RWPE1 (cell line): ENCODE results near the gene AHCTF1.

ENCODE experiments used
- CTCF ChIA-PET: fragments of 350-600 bp; sonication (Branson Sonifier 250); formaldehyde crosslinking; extraction: SDS; loops from one replicate; lab custom pipeline; 2021; lab: Yijun Ruan, JAX
- POLR2A ChIA-PET: fragments of 400-600 bp; formaldehyde crosslinking; extraction: SDS; loops from one replicate; lab custom pipeline; 2020; ENCODE audit warnings: antibody characterized with exemption; ENCODE audit not compliant: low non-redundant PET; lab: Yijun Ruan, JAX
- DNase-seq: peaks from one replicate; pipeline ENCODE4 v3.0.0; 2012; ENCODE audit warnings: low spot score
- H3K27ac ChIP-seq: fragments of 450-650 bp; 2 replicates; pipeline ENCODE4 v1.5.1; 2017
- TF ChIP-seq, protein P1 (sequence below): fragments of 450-650 bp; conservative IDR thresholded peaks from 2 replicates; pipeline ENCODE4 v1.5.1; 2017; ENCODE audit warnings: low read depth, mild to moderate bottlenecking

Gene AHCTF1, protein sequence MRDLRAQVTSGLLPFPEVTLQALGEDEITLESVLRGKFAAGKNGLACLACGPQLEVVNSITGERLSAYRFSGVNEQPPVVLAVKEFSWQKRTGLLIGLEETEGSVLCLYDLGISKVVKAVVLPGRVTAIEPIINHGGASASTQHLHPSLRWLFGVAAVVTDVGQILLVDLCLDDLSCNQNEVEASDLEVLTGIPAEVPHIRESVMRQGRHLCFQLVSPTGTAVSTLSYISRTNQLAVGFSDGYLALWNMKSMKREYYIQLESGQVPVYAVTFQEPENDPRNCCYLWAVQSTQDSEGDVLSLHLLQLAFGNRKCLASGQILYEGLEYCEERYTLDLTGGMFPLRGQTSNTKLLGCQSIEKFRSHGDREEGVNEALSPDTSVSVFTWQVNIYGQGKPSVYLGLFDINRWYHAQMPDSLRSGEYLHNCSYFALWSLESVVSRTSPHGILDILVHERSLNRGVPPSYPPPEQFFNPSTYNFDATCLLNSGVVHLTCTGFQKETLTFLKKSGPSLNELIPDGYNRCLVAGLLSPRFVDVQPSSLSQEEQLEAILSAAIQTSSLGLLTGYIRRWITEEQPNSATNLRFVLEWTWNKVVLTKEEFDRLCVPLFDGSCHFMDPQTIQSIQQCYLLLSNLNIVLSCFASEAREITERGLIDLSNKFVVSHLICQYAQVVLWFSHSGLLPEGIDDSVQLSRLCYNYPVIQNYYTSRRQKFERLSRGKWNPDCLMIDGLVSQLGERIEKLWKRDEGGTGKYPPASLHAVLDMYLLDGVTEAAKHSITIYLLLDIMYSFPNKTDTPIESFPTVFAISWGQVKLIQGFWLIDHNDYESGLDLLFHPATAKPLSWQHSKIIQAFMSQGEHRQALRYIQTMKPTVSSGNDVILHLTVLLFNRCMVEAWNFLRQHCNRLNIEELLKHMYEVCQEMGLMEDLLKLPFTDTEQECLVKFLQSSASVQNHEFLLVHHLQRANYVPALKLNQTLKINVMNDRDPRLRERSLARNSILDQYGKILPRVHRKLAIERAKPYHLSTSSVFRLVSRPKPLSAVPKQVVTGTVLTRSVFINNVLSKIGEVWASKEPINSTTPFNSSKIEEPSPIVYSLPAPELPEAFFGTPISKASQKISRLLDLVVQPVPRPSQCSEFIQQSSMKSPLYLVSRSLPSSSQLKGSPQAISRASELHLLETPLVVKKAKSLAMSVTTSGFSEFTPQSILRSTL (N-terminal part only)

DNA sequence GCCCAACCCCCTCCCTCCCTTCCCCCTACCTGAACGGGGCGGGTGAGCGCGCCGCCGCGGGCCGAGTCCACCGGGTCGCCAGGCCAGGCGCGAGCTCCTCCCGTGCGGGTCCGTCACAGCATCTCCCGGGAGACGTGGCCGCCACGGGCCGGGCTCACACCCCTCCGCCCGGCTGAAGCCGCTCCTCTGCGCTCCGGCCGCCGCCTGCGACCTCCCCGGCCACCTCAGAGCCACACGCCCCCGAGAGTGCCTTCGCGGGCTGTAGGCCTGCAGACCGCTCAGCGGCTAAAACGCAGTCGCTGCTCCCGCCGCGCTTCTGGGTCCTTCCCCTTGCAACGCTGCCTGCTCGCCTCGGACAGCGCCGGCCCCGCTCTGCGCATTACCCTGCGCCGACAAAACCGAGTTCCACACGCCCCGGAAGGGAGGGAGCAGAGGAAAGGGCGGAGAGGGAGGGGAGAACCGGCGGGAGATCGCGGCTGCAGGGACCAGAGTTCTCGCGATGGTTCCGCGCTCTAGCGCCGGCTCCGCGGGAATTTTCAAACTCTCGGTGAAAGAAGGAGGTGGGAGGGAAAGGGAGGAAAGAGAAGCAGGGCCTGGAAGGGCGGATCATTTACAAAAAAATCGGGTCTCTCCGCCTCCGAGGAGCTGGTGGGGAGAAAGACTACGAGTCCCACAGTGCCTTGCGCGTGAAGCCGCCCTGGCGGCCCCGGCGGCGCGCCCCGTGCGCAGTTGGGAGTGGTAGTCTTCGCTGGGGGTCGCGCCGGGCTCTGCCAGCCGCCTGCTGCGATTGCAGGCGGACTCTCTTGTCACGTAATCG, at the start of gene AHCTF1:
Gene AHCTF1 (minus strand): TSS at position 400 of the 817 bp plus-strand sequence. CDS start 13,578 bp downstream, outside the sequence.
- ChIA-PET CTCF (no interaction called here), POLR2A (no interaction called here)
- TF ChIP-seq, protein P1, sequence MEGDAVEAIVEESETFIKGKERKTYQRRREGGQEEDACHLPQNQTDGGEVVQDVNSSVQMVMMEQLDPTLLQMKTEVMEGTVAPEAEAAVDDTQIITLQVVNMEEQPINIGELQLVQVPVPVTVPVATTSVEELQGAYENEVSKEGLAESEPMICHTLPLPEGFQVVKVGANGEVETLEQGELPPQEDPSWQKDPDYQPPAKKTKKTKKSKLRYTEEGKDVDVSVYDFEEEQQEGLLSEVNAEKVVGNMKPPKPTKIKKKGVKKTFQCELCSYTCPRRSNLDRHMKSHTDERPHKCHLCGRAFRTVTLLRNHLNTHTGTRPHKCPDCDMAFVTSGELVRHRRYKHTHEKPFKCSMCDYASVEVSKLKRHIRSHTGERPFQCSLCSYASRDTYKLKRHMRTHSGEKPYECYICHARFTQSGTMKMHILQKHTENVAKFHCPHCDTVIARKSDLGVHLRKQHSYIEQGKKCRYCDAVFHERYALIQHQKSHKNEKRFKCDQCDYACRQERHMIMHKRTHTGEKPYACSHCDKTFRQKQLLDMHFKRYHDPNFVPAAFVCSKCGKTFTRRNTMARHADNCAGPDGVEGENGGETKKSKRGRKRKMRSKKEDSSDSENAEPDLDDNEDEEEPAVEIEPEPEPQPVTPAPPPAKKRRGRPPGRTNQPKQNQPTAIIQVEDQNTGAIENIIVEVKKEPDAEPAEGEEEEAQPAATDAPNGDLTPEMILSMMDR, result no peak
- DNase-seq, result peak; percentile 94
- H3K27ac ChIP-seq, result peak within 1 kb of the TSS; percentile 98

DNA sequence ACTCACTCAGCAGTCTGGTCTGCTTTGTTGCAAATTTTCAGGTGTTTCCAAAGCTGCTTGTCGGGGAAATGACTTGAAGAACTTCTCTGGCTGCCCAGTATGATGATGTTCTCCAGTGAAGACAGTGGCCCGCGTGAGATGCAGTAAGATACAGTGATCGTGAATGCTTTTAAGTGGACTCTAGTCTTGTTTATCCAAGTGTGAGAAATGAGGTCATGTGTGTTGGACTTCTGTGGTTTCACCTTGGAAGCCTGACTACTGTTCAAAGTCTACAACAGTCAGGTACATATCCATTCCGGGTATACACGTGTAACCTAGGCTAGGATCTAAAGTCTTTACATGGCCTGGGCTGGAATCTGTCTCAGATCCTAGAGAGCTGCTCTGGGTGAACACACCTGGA, 47.0 kb upstream of the AHCTF1 start:
- POLR2A ChIA-PET, result no interaction called here
- TF ChIP-seq, protein P1, result no peak
- CTCF ChIA-PET, result no interaction called here
- no peak for DNase-seq
- no peak overlapping the region for H3K27ac ChIP-seq

DNA sequence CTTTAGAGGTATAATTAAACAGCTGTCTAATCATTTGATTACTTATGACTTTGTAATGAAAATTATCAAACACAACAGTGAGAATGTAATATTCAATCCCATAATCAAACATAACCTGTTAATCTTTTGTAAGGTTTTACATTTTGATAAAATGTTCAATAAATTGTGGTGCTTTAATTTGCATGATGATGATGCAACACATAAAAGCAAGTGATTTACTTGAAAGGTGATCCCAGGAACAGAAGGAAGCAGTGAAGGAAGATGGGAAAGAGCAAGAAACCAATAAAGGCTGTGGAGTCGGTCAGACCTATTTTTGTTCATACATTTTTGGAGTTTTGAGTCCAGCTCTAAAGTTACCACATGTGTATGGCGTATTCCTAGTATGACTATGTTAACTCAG, 46.5 kb upstream of the AHCTF1 start:
- DNase-seq, result no peak
- CTCF ChIA-PET, result no interaction called here
- H3K27ac ChIP-seq, result no peak overlapping the region
- TF ChIP-seq, protein P1, result no peak
- POLR2A ChIA-PET, result no interaction called here

DNA sequence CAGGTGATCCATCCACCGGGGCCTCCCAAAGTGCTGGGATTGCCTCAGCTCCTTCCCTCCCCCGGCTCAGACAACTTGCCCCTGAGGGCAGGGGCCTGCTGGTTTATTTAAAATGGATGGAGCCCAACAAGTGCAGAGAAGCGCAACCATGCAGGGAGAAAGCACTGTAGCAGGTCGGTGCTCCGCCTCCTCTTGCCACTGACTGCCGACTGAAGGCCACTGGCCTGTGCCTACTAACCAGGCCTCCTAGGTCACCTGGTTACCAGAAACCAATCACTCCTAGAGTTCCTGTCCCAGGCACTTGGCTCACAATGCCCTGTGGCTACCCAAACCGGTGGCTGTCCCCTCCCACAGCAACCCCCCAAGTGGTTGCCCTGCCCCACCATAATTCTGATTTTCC, 40.2 kb upstream of the AHCTF1 start:
- POLR2A ChIA-PET, result no interaction called here
- CTCF ChIA-PET, result no interaction called here
- H3K27ac ChIP-seq, result no peak overlapping the region
- no peak for DNase-seq
- TF ChIP-seq, protein P1, result no peak

DNA sequence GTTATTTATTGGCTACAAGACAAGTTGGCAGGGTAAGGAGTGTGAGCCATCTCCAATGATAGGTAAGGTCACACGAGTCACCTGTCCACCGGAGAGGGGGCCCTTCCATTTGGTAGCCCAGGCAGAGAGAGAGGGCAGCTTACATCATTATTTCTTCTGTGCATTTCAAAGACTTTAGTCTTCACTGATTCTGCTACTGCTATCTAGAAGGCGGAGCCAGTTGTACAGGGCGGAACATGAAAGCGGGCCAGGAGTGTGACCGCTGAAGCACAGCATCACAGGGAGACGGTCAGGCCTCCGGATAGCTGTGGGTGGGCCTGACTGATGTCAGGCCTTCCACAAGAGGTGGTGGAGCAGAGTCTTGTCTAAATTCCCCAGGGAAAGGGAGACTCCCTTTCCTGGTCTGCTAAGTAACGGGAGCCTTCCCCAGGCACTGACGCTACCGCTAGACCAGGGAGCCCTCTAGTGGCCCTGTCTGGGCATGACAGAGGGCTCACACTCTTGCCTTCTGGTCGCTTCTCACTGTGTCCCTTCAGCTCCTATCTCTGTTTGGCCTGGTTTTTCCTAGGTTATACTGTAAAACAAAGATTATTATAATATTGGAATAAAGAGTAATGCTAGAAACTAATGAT, 39.5 kb upstream of the AHCTF1 start:
- POLR2A ChIA-PET, result no interaction called here
- TF ChIP-seq, protein P1, result no peak
- CTCF ChIA-PET, result no interaction called here
- DNase-seq, result no peak
- no peak overlapping the region for H3K27ac ChIP-seq
